Osteoblast (primary cell): ENCODE results near the gene FARS2. TPM values are rescaled to one million over a fixed set of nuclear protein-coding genes. Genes with fewer than 3 reads are reported as not detected.
A peak's percentile ranks its signal among the peaks of the same experiment; 100 is the strongest.

ENCODE experiments used
- DNase-seq: peaks from one replicate; pipeline ENCODE4 v3.0.0; 2011; ENCODE audit warnings: low spot score, mixed read lengths; ENCODE audit not compliant: insufficient read length; ENCODE audit errors: missing footprints
- H2AFZ ChIP-seq: 2 replicates; pipeline ENCODE4 v1.6.0; 2011; ENCODE audit warnings: mild to moderate bottlenecking, low read length
- H3K27ac ChIP-seq: 2 replicates; pipeline ENCODE4 v1.5.1; 2011; ENCODE audit warnings: mild to moderate bottlenecking, low read depth, low read length, moderate library complexity
- H3K27me3 ChIP-seq: 2 replicates; pipeline ENCODE4 v1.6.0; 2012; ENCODE audit warnings: mild to moderate bottlenecking, control low read depth, inconsistent platforms, low read length, moderate library complexity; ENCODE audit not compliant: insufficient read depth
- H3K36me3 ChIP-seq: 2 replicates; pipeline ENCODE4 v1.5.1; 2011; ENCODE audit warnings: mild to moderate bottlenecking, low read length, control low read depth, moderate library complexity; ENCODE audit not compliant: insufficient read depth
- H3K4me1 ChIP-seq: 2 replicates; pipeline ENCODE4 v1.5.1; 2011; ENCODE audit warnings: mild to moderate bottlenecking, low read length, control low read depth, moderate library complexity; ENCODE audit not compliant: insufficient read depth
- H3K4me2 ChIP-seq: 2 replicates; pipeline ENCODE4 v1.6.0; 2011; ENCODE audit warnings: mild to moderate bottlenecking, low read length; ENCODE audit not compliant: insufficient read depth
- H3K4me3 ChIP-seq: fragments of 200-600 bp; sonication (generic); 3 replicates; pipeline ENCODE4 v1.5.1; 2012; ENCODE audit warnings: mild to moderate bottlenecking, low read length, inconsistent platforms; ENCODE audit not compliant: insufficient read depth
- H3K79me2 ChIP-seq: 2 replicates; pipeline ENCODE4 v1.6.0; 2012; ENCODE audit warnings: mild to moderate bottlenecking, low read length, control low read depth, inconsistent platforms; ENCODE audit not compliant: insufficient read depth
- H3K9me3 ChIP-seq: 2 replicates; pipeline ENCODE4 v1.5.1; 2011; ENCODE audit warnings: low read depth, low read length, control low read depth
- H4K20me1 ChIP-seq: 2 replicates; pipeline ENCODE4 v1.6.0; 2012; ENCODE audit warnings: mild to moderate bottlenecking, low read length, control low read depth; ENCODE audit not compliant: insufficient read depth
- CTCF ChIP-seq: IDR thresholded peaks from 2 replicates; pipeline ENCODE4 v1.5.1; 2011; ENCODE audit warnings: mild to moderate bottlenecking, low read depth, low read length, moderate library complexity; ENCODE audit errors: extremely low read depth
- total RNA-seq: library from RNA; depleted of rRNA; stranded (reverse); fragments of >200 nt; gene quantifications from 2 replicates; pipeline ENCODE4 v1.2.3, GENCODE V29; 2012

Gene FARS2
- total RNA-seq, 1 donor = 29.7 TPM

DNA sequence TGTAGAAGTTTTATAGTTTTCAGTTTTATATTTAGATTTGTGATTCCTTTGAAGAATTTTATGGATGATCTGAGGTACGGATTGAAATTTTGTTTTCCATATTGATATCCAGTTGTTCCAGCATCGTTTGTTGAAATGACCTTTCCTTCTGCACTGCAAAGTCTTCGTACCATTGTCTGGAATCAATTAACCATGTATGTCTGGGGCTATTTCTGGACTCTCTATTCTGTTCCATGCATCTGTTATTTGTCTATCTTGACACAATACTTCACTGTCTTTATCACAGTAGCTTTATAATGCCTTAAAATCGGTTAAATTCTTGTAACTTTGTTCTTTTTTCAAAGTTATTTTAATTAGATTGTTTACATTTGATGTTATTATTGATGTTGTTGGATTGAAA is 154.9 kb downstream of the FARS2 start:
- H3K4me3 ChIP-seq = no peak overlapping the region
- no peaks in the 10 kb centered on the region for H4K20me1 ChIP-seq
- no peaks in the 10 kb centered on the region for H3K36me3 ChIP-seq
- no peaks in the 10 kb centered on the region for H3K27me3 ChIP-seq
- no peaks in the 10 kb centered on the region for H3K9me3 ChIP-seq
- no peak for TF ChIP-seq CTCF
- H3K4me1 ChIP-seq = no peaks in the 10 kb centered on the region
- no peak for DNase-seq
- no peaks in the 10 kb centered on the region for H3K79me2 ChIP-seq
- no peak overlapping the region for H3K4me2 ChIP-seq
- no peak overlapping the region for H2AFZ ChIP-seq
- no peak overlapping the region for H3K27ac ChIP-seq

DNA sequence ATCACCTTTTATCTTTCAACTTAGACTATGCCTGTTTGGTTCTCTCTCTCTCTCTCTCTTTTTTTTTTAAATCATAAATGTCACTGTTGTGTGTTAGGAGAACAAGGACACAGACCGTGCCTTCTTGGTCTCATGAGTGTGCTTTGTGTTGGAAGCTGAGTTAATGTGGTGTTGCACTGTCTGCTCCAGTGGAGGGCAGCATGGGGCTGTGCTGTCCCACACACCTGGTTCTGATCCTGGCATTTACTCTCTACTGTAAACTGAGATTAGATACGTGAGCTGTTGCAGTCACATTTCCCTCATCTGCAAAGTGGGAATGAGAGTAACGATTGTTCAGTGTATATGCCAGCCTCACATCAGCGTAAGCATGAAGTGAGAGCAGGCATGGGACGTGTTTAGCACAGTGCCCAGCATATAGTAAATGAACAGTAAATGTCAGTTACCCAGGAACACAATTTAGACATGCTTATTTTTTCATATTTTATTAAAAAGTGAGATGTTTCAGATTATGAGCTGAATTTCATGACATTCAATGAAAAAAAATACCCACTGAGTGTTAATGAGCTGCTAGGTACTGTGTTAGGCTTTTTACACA is 161.1 kb downstream of the FARS2 start:
- H3K4me1 ChIP-seq = no peaks in the 10 kb centered on the region
- H3K79me2 ChIP-seq = no peaks in the 10 kb centered on the region
- TF ChIP-seq CTCF = peak; percentile 83
- H2AFZ ChIP-seq = no peak overlapping the region
- no peak overlapping the region for H3K4me3 ChIP-seq
- no peaks in the 10 kb centered on the region for H3K27me3 ChIP-seq
- H3K4me2 ChIP-seq = no peak overlapping the region
- H4K20me1 ChIP-seq = no peaks in the 10 kb centered on the region
- no peaks in the 10 kb centered on the region for H3K36me3 ChIP-seq
- DNase-seq = peak; percentile 78
- H3K27ac ChIP-seq = no peak overlapping the region
- no peaks in the 10 kb centered on the region for H3K9me3 ChIP-seq

DNA sequence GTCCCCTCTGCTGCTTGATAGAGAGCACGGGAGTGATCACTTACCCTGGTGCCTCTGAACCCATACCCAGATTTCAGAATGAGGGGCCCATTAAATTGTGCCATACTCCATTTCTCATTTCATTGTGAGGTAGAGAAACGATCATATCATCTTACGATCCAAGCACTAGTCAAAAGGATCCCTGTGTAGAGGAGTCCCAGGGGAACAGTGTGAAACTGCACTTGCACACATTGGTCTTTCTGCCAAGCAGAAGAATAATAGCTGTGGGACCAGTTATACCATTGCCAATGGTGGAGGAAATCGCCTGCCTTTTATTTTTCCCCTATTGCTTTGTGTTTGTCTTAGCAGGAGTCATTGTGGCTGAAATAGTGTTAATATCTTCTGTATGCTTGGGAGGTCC is 161.9 kb downstream of the FARS2 start:
- Histone ChIP-seq H3K27ac (no peak overlapping the region), H3K36me3 (no peaks in the 10 kb centered on the region)
- TF ChIP-seq CTCF = no peak

GRCh38 chr6:5424726-5425125 is 163.4 kb downstream of the FARS2 start:
- Histone ChIP-seq H3K79me2 (no peaks in the 10 kb centered on the region), H2AFZ (no peak overlapping the region), H3K4me3 (no peak overlapping the region), H3K27ac (no peak overlapping the region), H3K4me1 (no peaks in the 10 kb centered on the region), H3K36me3 (no peaks in the 10 kb centered on the region), H3K27me3 (no peaks in the 10 kb centered on the region), H3K9me3 (no peaks in the 10 kb centered on the region), H4K20me1 (no peaks in the 10 kb centered on the region), H3K4me2 (no peak overlapping the region)
- TF ChIP-seq CTCF = no peak
- DNase-seq = no peak

More for the DNA sequence above, 161.9 kb downstream of the FARS2 start:
- Histone ChIP-seq H4K20me1 (no peaks in the 10 kb centered on the region), H2AFZ (no peak overlapping the region), H3K9me3 (no peaks in the 10 kb centered on the region), H3K4me1 (no peaks in the 10 kb centered on the region), H3K4me3 (no peak overlapping the region), H3K79me2 (no peaks in the 10 kb centered on the region), H3K4me2 (no peak overlapping the region), H3K27me3 (no peaks in the 10 kb centered on the region)
- DNase-seq = no peak
